HEK293T (cell line): ENCODE measurements around the gene MBOAT1.

Experiments used
- CTCF ChIA-PET: fragments of 350-600 bp; formaldehyde crosslinking; extraction: SDS; loops from one replicate; lab custom pipeline; 2021; ENCODE audit warnings: antibody characterized with exemption, inconsistent platforms; lab: Yijun Ruan, JAX
- POLR2A ChIA-PET: fragments of 350-600 bp; formaldehyde crosslinking; extraction: SDS; loops from one replicate; lab custom pipeline; 2020; ENCODE audit warnings: antibody characterized with exemption, inconsistent platforms; lab: Yijun Ruan, JAX
- DNase-seq: peaks from one replicate; pipeline ENCODE4 v3.0.0; 2012; ENCODE audit warnings: mixed read lengths; ENCODE audit errors: extremely low spot score
- ARNT ChIP-seq: fragments of 450-650 bp; IDR thresholded peaks from 2 replicates; pipeline ENCODE4 v1.6.1; 2017; ENCODE audit warnings: mild to moderate bottlenecking
- BHLHE40 ChIP-seq: fragments of 450-650 bp; IDR thresholded peaks from 2 replicates; pipeline ENCODE4 v1.6.1; 2016; ENCODE audit warnings: mild to moderate bottlenecking, moderate library complexity, borderline replicate concordance
- CTBP1 ChIP-seq: fragments of 450-650 bp; IDR thresholded peaks from 2 replicates; pipeline ENCODE4 v1.6.1; 2016; ENCODE audit warnings: borderline replicate concordance
- ELF4 ChIP-seq: fragments of 450-650 bp; IDR thresholded peaks from 2 replicates; pipeline ENCODE4 v1.6.1; 2017; ENCODE audit warnings: antibody characterized with exemption
- FOXA1 ChIP-seq: fragments of 450-650 bp; IDR thresholded peaks from 2 replicates; pipeline ENCODE4 v1.6.1; 2016; ENCODE audit warnings: mild to moderate bottlenecking
- FOXK2 ChIP-seq: fragments of 450-650 bp; IDR thresholded peaks from 2 replicates; pipeline ENCODE4 v1.6.1; 2016; ENCODE audit warnings: mild to moderate bottlenecking
- FOXM1 ChIP-seq: fragments of 450-650 bp; IDR thresholded peaks from 2 replicates; pipeline ENCODE4 v1.6.1; 2017; ENCODE audit warnings: mild to moderate bottlenecking, borderline replicate concordance
- HDGF ChIP-seq: fragments of 450-650 bp; IDR thresholded peaks from 2 replicates; pipeline ENCODE4 v1.6.1; 2017; ENCODE audit warnings: antibody characterized with exemption, borderline replicate concordance
- L3MBTL2 ChIP-seq: fragments of 450-650 bp; conservative IDR thresholded peaks from 2 replicates; pipeline ENCODE4 v1.6.1; 2016; ENCODE audit warnings: mild to moderate bottlenecking
- LEF1 ChIP-seq: fragments of 450-650 bp; IDR thresholded peaks from 2 replicates; pipeline ENCODE4 v1.6.1; 2017; ENCODE audit warnings: mild to moderate bottlenecking, borderline replicate concordance
- NFRKB ChIP-seq: fragments of 450-650 bp; IDR thresholded peaks from 2 replicates; pipeline ENCODE4 v1.6.1; 2016; ENCODE audit warnings: mild to moderate bottlenecking, moderate library complexity
- SP1 ChIP-seq: fragments of 450-650 bp; IDR thresholded peaks from 2 replicates; pipeline ENCODE4 v1.6.1; 2017
- SUZ12 ChIP-seq: fragments of 450-650 bp; IDR thresholded peaks from 2 replicates; pipeline ENCODE4 v1.6.1; 2016; ENCODE audit warnings: mild to moderate bottlenecking
- TARDBP ChIP-seq: fragments of 450-650 bp; IDR thresholded peaks from 2 replicates; pipeline ENCODE4 v1.6.1; 2016
- ZNF384 ChIP-seq: fragments of 450-650 bp; IDR thresholded peaks from 2 replicates; pipeline ENCODE4 v1.6.1; 2016
- TF ChIP-seq, protein P1 (sequence below): fragments of 450-650 bp; IDR thresholded peaks from 2 replicates; pipeline ENCODE4 v1.6.1; 2016

MBOAT1 gene

DNA sequence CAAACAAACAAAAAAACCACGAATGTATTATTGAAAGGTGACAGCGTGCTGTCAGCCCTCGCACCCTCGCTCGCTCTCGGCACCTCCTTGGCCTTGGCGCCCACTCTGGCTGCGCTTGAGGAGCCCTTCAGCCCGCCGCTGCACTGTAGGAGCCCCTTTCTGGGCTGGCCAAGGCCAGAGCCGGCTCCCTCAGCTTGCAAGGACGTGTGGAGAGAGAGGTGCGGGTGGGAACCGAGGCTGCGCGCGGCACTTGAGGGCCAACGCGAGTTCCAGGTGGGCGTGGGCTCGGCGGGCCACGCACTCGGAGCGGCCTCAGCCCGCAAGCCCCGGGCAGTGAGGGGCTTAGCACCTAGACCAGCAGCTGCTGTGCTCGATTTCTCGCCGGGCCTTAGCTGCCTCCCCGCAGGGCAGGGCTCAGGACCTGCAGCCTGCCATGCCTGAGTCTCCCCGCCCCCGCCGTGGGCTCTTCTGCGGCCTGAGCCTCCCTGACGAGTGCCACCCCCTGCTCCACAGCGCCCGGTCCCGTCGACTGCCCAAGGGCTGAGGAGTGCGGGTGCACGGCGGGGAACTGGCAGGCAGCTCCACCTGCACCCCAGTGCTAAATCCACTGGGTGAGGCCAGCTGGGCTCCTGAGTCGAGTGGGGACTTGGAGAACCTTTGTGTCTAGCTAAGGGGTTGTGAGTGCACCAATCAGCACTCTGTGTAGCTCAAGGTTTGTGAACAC, 20.9 kb upstream of the MBOAT1 start:
- CTCF ChIA-PET = no interaction called here
- TF ChIP-seq L3MBTL2 (no peak), LEF1 (no peak), CTBP1 (no peak), FOXM1 (no peak)
- TF ChIP-seq, protein P1, sequence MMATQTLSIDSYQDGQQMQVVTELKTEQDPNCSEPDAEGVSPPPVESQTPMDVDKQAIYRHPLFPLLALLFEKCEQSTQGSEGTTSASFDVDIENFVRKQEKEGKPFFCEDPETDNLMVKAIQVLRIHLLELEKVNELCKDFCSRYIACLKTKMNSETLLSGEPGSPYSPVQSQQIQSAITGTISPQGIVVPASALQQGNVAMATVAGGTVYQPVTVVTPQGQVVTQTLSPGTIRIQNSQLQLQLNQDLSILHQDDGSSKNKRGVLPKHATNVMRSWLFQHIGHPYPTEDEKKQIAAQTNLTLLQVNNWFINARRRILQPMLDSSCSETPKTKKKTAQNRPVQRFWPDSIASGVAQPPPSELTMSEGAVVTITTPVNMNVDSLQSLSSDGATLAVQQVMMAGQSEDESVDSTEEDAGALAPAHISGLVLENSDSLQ = no peak
- POLR2A ChIA-PET = interaction anchor here (0.7 kb wide), 1 partner anchor 9 kb away, joined by 3 read pairs; no protein-coding TSS in a partner anchor

DNA sequence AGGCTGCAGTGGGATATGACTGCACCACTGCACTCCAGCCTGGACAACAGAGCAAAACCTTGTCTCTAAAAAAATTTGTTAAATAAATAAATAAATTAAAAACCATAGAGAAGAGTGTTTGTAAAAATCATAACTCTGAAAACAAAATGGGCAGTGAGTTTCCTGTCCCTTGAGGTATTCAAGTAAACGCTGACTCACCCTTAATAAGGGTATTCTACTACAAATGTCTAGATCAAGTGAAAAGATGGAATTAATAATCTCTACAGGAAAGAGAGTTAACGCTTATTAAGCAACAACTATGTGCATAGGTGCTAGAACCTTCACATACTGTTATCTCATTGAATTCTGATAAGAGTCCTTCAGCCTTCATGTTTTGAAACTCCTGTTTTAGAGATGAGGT, 19.9 kb upstream of the MBOAT1 start:
- ChIA-PET CTCF (no interaction called here), POLR2A (no interaction called here)
- TF ChIP-seq SUZ12 (no peak), FOXK2 (no peak), NFRKB (no peak), ARNT (no peak), FOXM1 (no peak), SP1 (no peak), ZNF384 (no peak), L3MBTL2 (no peak), BHLHE40 (no peak), ELF4 (no peak), LEF1 (no peak), CTBP1 (no peak), TARDBP (no peak)
- DNase-seq = no peak

More for the DNA sequence above, 20.9 kb upstream of the MBOAT1 start:
- DNase-seq = no peak

DNA sequence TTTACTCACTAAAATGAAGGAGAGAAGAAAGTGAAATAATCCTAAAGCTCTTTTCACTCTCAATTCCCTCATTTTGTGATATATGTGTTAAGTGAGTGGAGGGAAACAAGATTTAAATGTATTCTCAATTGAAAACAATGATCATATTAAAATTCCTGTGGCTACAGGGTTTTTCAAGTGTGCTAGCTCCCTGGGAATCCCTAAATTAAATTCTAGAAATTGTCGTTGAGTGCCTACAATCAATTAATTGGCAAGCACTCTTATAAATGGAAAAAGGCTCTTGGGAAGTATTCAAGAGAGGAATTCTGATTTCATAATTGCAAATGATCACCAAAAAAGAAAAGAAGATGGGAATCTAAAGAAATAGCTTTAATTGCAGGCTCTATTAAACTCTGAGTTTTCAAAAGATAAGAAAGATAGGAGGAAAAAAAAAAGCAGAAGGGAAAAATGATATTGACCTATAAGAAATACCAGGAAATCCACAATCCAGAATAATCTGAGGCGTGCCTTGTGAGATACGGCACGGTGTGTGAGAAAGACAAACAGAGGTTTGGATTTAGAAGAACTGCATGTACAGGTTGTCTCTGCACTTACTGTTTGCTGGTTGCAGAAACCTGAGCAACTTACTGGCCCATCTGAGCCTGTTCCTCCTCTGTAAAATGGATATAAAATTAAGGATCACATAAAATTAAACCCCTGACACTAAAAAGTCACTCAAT, 18.3 kb upstream of the MBOAT1 start:
- no peak for DNase-seq
- CTCF ChIA-PET = interaction anchor here (0.7 kb wide), 1 partner anchor 1885 kb away, joined by 3 read pairs; no protein-coding TSS in a partner anchor
- TF ChIP-seq ELF4 = no peak
- no peak for TF ChIP-seq LEF1
- TF ChIP-seq, protein P1 = no peak
- POLR2A ChIA-PET = no interaction called here

DNA sequence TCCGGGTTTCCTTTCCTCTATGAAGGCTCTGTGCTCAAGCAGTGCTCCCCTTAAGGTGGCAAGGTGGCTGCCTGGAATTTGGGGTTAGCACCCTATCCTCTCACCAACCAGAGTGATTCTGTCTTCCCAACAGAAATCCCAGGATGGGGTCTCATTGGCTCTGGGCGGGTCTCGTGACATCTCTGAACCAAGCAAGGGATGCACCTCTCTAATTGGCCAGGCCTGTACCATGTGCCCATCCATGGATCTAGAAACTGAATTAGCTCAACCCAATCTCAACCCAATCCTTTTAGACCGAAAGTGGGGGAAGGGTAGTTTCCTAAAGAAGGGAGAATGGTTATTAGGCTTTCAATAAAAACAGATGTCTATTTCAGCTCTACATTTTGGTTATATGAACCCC, 17.6 kb upstream of the MBOAT1 start:
- TF ChIP-seq FOXM1 (no peak), TARDBP (no peak), ELF4 (no peak), ZNF384 (no peak), ARNT (no peak), FOXA1 (no peak), HDGF (no peak), BHLHE40 (no peak), FOXK2 (no peak), L3MBTL2 (no peak), SUZ12 (no peak), LEF1 (no peak)
- TF ChIP-seq, protein P1 = no peak
- CTCF ChIA-PET = interaction anchor here (0.7 kb wide), 1 partner anchor 1884 kb away, joined by 3 read pairs; no protein-coding TSS in a partner anchor
- POLR2A ChIA-PET = no interaction called here
- no peak for DNase-seq

DNA sequence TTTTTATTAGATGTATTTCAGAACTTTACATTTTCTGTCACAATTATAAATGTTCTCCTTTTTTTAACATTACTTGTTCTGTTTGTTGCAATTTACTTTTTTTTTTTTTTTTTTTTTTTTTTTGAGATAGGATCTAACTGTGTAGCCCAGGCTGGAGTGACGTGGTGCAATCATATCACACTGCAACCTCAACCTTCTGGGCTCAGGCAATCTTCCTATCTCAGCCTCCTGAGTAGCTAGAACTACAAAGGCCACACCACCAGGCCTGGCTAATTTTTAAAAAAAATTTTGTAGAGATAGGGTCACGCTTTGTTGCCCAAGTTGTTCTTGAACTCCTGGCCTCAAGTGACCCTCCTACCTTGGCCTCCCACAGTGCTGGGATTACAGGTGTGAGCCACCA, 15.1 kb upstream of the MBOAT1 start:
- ChIA-PET POLR2A (no interaction called here), CTCF (no interaction called here)
- no peak for TF ChIP-seq FOXM1
- TF ChIP-seq CTBP1 = no peak
- TF ChIP-seq TARDBP = no peak
- TF ChIP-seq SUZ12 = no peak
- no peak for TF ChIP-seq FOXA1
- TF ChIP-seq SP1 = no peak
- DNase-seq = no peak

DNA sequence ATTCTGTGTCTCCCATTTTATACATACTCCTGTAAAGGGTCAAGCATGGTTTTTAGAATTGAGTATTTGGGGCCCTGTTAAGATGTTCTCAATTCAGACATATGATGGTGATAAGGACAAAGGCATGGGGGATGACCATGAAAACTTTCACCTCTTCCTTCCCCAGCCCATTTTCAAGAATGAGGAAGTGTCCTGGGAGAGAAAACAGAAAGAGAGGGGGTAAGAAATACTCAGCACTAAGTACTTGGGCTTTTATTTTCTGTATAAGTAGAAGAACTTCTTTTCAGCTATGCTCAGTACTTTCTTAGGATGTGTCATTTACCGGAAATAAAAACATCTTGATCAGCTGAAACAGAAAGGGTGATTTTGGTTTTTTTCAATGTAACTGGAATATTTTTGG, 10.9 kb upstream of the MBOAT1 start:
- ChIA-PET POLR2A (interaction anchor here (0.6 kb wide), 1 partner anchor 18 kb away, joined by 3 read pairs; no protein-coding TSS in a partner anchor), CTCF (no interaction called here)
- DNase-seq = no peak
- TF ChIP-seq ELF4 = no peak
- no peak for TF ChIP-seq SP1
- TF ChIP-seq LEF1 = no peak
- TF ChIP-seq SUZ12 = no peak
- no peak for TF ChIP-seq NFRKB
- no peak for TF ChIP-seq CTBP1
- TF ChIP-seq FOXA1 = no peak
- TF ChIP-seq, protein P1 = no peak
- TF ChIP-seq TARDBP = no peak
- TF ChIP-seq FOXK2 = no peak
- TF ChIP-seq BHLHE40 = no peak
- no peak for TF ChIP-seq L3MBTL2
- no peak for TF ChIP-seq HDGF
- no peak for TF ChIP-seq ZNF384
- no peak for TF ChIP-seq ARNT
- TF ChIP-seq FOXM1 = no peak
